22Rv1 (cell line): Measurements from ENCODE around the gene TAS1R2.

Experiments
- H3K27ac ChIP-seq: fragments of 450-650 bp; 2 replicates; pipeline ENCODE4 v1.5.1; 2017
- CTCF ChIP-seq: fragments of 450-650 bp; IDR thresholded peaks from 2 replicates; pipeline ENCODE4 v1.5.1; 2017; ENCODE audit warnings: mild to moderate bottlenecking
- ZFX ChIP-seq: fragments of 450-650 bp; IDR thresholded peaks from 2 replicates; pipeline ENCODE4 v1.6.1; 2017; ENCODE audit warnings: antibody characterized with exemption, borderline replicate concordance

TAS1R2 gene

GRCh38 chr1:18819203-18819602, 40.3 kb downstream of the TAS1R2 start:
- TF ChIP-seq CTCF (no peak), ZFX (no peak)
- no peak overlapping the region for H3K27ac ChIP-seq

- TF ChIP-seq CTCF (no peak), ZFX (no peak)
- H3K27ac ChIP-seq: no peak overlapping the region
These were observed 41.5 kb downstream of the TAS1R2 start for GRCh38 chr1:18817795-18818435.

GRCh38 chr1:18817316-18817715, 42.1 kb downstream of the TAS1R2 start:
- H3K27ac ChIP-seq: no peak overlapping the region
- TF ChIP-seq CTCF: no peak
- no peak for TF ChIP-seq ZFX

GRCh38 chr1:18816808-18817207, 42.7 kb downstream of the TAS1R2 start:
- TF ChIP-seq ZFX (no peak), CTCF (no peak)
- H3K27ac ChIP-seq: no peak overlapping the region

GRCh38 chr1:18814874-18815531, 44.5 kb downstream of the TAS1R2 start:
- no peak overlapping the region for H3K27ac ChIP-seq
- TF ChIP-seq ZFX (no peak), CTCF (no peak)

- no peak overlapping the region for H3K27ac ChIP-seq
- TF ChIP-seq CTCF (no peak), ZFX (no peak)
These were observed 45.0 kb downstream of the TAS1R2 start for GRCh38 chr1:18814425-18814824.

- H3K27ac ChIP-seq: no peak overlapping the region
- TF ChIP-seq CTCF: no peak
- no peak for TF ChIP-seq ZFX
These were observed 47.0 kb downstream of the TAS1R2 start for GRCh38 chr1:18812453-18812939.
